ENCODE measurements around the gene PARK7.

GRCh38 chr1:7956218-7957032, 5.1 kb upstream of the PARK7 start:
- TF ChIP-seq CTCF (IDR thresholded peaks at IDR 0.05; ENCODE audit: low read depth, low read length, poor library complexity, severe bottlenecking) (no peak), EZH2phosphoT487 (IDR thresholded peaks at IDR 0.05; ENCODE audit: borderline replicate concordance, low read length) (no peak)

Data from DOHH2 (cell line).